Cardiac muscle cell (in vitro differentiated cells and primary cell): ENCODE results near the gene VIL1. TPM values are rescaled to one million over a fixed set of nuclear protein-coding genes. Genes with fewer than 3 reads are reported as not detected.

ENCODE experiments used
- DNase-seq, 2 donors: peaks; one replicate each; pipeline versions ENCODE4 v3.0.0 to v3.0.0-alpha.2; 2010 to 2017; ENCODE audit warnings: low read depth in 1 of 2, low spot score in 1 of 2
- H3K27ac ChIP-seq: fragments of 200-600 bp; sonication (generic); 2 replicates; pipeline ENCODE4 v1.5.1; 2016
- H3K27me3 ChIP-seq: fragments of 200-600 bp; sonication (generic); 2 replicates; pipeline ENCODE4 v1.6.0; 2016; ENCODE audit warnings: control low read depth
- H3K36me3 ChIP-seq: fragments of 200-600 bp; sonication (generic); 2 replicates; pipeline ENCODE4 v1.5.1; 2016; ENCODE audit warnings: control low read depth
- H3K4me1 ChIP-seq: fragments of 200-600 bp; sonication (generic); 2 replicates; pipeline ENCODE4 v1.8.1; 2017; ENCODE audit warnings: low read depth, mild to moderate bottlenecking, mixed run types
- H3K4me3 ChIP-seq: fragments of 200-600 bp; sonication (generic); 2 replicates; pipeline ENCODE4 v1.5.1; 2016; ENCODE audit warnings: mild to moderate bottlenecking
- H3K9me3 ChIP-seq: fragments of 200-600 bp; sonication (generic); 2 replicates; pipeline ENCODE4 v1.5.1; 2017; ENCODE audit warnings: low read depth, mild to moderate bottlenecking, control low read depth
- polyA plus RNA-seq: library from polyadenylated mRNA; unstranded; fragments of >200 nt; fragmentation: Nextera tagmentation; extraction: Ambion mirVana; gene quantifications from 2 replicates; pipeline ENCODE4 v1.2.1, GENCODE V29; 2016
- total RNA-seq: library from RNA; depleted of rRNA; stranded (reverse); fragments of >200 nt; gene quantifications from 2 replicates; pipeline ENCODE4 v1.2.3, GENCODE V29; 2016
- TF ChIP-seq, protein P1 (sequence below): IDR thresholded peaks from 2 replicates; pipeline ENCODE4 v1.5.1; 2012; ENCODE audit warnings: low read depth, mild to moderate bottlenecking, low read length

The VIL1 gene
- total and polyA plus RNA-seq, 2 experiments from 2014 or later, result 0.63 to 0.65 TPM

DNA sequence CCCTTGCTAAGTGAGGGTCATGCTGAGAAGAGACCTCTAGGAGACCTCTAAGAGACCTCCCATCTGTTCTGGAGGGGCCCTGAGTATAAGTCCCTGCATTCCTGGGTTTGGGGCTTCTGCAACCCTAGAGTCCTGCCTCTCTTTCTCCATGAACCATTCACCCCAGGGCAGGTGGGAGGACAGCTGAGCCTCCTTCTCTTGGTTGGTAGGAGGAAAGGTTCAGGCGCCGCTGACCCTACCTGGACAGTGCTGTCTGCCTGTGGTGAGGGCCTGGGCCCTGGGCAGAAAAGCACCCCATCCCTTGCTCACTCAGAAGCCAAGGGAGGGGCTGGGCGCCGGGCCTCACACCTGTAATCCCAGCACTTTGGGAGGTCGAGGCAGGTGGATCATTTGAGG lies 604 bp upstream of the VIL1 start:
- H3K4me3 ChIP-seq, result no peak overlapping the region
- TF ChIP-seq, protein P1, sequence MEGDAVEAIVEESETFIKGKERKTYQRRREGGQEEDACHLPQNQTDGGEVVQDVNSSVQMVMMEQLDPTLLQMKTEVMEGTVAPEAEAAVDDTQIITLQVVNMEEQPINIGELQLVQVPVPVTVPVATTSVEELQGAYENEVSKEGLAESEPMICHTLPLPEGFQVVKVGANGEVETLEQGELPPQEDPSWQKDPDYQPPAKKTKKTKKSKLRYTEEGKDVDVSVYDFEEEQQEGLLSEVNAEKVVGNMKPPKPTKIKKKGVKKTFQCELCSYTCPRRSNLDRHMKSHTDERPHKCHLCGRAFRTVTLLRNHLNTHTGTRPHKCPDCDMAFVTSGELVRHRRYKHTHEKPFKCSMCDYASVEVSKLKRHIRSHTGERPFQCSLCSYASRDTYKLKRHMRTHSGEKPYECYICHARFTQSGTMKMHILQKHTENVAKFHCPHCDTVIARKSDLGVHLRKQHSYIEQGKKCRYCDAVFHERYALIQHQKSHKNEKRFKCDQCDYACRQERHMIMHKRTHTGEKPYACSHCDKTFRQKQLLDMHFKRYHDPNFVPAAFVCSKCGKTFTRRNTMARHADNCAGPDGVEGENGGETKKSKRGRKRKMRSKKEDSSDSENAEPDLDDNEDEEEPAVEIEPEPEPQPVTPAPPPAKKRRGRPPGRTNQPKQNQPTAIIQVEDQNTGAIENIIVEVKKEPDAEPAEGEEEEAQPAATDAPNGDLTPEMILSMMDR, result no peak
- no peaks in the 10 kb centered on the region for H3K36me3 ChIP-seq

DNA sequence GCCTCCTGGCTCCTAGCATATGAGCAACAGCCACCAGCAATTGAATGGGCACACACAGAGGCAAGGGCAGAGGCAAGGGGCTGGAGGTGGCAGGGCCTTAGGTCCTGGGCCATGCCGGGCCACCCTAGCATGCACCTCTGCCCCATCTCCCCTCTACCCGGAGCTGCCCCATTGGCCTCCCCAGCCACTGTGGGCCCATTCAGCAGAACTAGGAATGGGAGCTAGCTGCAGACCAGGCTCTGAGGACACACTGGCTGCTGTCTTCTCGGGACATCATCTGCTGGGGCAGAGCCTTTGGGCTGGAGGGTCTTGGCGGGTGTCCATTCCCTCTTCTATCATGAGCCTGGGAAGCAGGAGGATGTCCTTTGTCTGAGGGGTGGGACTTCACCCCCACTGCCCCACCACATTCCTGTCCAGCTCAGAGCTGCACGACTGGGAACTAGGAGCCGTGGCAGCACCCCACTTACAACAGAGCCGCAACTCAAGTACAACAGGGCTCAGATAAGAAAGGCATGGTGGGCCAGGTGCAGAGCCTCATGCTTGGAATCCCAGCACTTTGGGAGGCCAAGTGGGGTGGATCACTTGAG lies 800 bp downstream of the VIL1 start:
- H3K27ac ChIP-seq, result no peak overlapping the region
- TF ChIP-seq, protein P1, result no peak
- no peak overlapping the region for H3K4me3 ChIP-seq
- H3K9me3 ChIP-seq, result no peaks in the 10 kb centered on the region
- DNase-seq, result peak in 1 of 2 donors; percentile 56
- peaks cover 12% of the 10 kb centered on the region for H3K4me1 ChIP-seq
- no peaks in the 10 kb centered on the region for H3K36me3 ChIP-seq
- H3K27me3 ChIP-seq, result no peaks in the 10 kb centered on the region

More for the DNA sequence above, 604 bp upstream of the VIL1 start:
- peaks cover 12% of the 10 kb centered on the region for H3K4me1 ChIP-seq
- H3K27ac ChIP-seq, result no peak overlapping the region
- no peaks in the 10 kb centered on the region for H3K9me3 ChIP-seq
- H3K27me3 ChIP-seq, result no peaks in the 10 kb centered on the region
- DNase-seq, result no peak

DNA sequence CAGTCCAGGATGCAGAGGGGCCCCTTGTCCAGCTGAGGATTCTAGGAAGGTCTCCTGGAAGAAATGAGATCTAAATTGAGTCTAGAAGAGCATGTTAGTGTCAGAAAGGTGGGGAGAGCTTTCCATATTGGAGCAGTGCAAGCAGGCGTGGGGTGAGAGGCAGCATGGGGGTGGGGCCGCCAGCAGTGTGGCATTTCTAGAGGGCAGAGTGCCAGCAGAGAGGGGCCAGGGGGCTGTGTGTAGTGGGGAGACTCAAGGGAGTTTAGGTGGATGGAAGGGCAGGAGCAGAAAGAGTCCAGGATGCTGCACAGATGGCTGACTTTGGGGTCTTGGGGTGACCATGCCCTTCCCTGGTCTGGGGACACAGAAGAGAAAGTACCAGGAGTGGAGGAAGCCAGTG lies 2.1 kb downstream of the VIL1 start:
- H3K4me3 ChIP-seq, result no peak overlapping the region
- H3K36me3 ChIP-seq, result no peaks in the 10 kb centered on the region
- no peaks in the 10 kb centered on the region for H3K27me3 ChIP-seq
- peaks cover 12% of the 10 kb centered on the region for H3K4me1 ChIP-seq
- DNase-seq, result no peak
- no peak overlapping the region for H3K27ac ChIP-seq
- H3K9me3 ChIP-seq, result no peaks in the 10 kb centered on the region
- TF ChIP-seq, protein P1, result no peak

DNA sequence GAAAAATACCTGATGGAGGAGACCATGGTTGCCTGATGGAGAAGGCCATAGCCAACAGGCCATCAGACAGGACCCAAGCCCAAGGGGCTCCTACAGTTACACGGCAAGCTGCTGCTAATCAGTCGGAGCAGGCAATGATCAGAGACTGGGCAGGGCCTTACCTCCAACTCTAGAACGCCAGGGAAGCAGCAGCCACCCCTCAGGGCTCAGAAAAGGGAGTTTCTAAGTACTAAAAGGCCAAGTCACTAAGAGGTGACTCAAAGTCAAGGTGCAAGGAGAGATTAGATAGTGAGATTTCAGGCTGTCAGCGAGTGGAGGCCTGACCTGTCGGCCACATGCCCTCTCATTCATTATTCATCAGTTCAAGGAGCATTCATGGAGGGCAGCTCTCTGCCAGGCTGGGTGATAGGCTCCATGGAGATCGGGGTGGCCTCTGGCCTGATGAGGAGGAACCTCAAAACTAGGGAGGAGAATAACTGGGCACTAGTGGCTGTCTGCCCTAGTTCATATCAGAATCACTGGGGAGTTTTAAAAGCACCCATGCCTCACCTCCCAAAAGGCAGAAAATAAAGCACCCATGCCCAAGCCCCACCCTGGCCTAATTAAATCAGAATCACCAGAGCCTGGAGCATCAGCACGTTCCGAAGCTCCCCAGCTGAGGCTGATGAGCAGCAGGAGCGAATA lies 3.6 kb downstream of the VIL1 start:
- no peaks in the 10 kb centered on the region for H3K27me3 ChIP-seq
- no peak overlapping the region for H3K4me3 ChIP-seq
- no peak for DNase-seq

DNA sequence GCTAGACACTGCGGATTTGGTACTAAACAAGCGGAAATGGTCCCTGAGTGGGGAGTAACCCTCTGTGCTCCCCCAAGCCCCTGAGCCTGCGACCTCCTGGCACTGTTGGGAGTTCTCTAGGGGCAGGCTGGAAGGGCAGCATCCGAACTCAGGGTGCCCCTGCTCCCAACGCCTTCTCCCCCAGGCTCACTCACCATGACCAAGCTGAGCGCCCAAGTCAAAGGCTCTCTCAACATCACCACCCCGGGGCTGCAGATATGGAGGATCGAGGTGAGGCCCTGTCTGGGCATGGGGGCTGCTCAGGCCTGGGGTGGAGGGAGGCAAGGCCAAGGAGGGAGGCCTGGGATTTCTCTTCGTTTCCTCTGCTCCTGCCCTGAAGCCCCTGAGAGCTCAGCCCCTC lies 4.7 kb downstream of the VIL1 start:
- DNase-seq, result no peak
- Histone ChIP-seq H3K4me1 (peaks cover 12% of the 10 kb centered on the region), H3K9me3 (no peaks in the 10 kb centered on the region)

More for the DNA sequence above, 3.6 kb downstream of the VIL1 start:
- Histone ChIP-seq H3K27ac (no peak overlapping the region), H3K36me3 (no peaks in the 10 kb centered on the region), H3K9me3 (no peaks in the 10 kb centered on the region), H3K4me1 (peaks cover 12% of the 10 kb centered on the region)
- TF ChIP-seq, protein P1, result no peak

More for the DNA sequence above, 4.7 kb downstream of the VIL1 start:
- H3K27ac ChIP-seq, result no peak overlapping the region
- H3K36me3 ChIP-seq, result no peaks in the 10 kb centered on the region
- no peak overlapping the region for H3K4me3 ChIP-seq
- no peaks in the 10 kb centered on the region for H3K27me3 ChIP-seq
- TF ChIP-seq, protein P1, result no peak
